Measurements from ENCODE around the gene WDR75.
"Not testable (repeated sequence)": the region's sequence is repeated elsewhere in the genome, so short reads cannot be mapped to it uniquely, and the experiment has no call there.

DNA sequence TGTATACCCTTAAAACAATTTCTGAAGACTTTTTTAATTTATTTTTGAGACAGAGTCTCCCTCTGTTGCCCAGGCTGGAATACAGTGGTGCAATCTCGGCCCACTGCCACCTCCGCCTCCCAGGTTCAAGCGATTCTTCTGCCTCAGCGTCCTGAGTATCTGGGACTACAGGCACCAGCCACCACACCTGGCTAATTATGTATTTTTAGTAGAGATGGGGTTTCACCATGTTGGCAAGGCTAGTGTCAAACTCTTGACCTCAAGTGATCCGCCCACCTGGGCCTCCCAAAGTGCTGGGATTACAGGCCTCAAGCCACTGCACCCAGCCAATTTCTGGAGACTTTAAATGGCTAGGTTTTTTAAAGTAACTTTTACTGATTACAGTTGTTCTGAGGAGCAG is 37.0 kb downstream of the WDR75 start:
- TF ChIP-seq POLR2AphosphoS5, POLR2A, EP300 (IDR thresholded peaks at IDR 0.05): not testable (repeated sequence)
- TF ChIP-seq, protein P1, sequence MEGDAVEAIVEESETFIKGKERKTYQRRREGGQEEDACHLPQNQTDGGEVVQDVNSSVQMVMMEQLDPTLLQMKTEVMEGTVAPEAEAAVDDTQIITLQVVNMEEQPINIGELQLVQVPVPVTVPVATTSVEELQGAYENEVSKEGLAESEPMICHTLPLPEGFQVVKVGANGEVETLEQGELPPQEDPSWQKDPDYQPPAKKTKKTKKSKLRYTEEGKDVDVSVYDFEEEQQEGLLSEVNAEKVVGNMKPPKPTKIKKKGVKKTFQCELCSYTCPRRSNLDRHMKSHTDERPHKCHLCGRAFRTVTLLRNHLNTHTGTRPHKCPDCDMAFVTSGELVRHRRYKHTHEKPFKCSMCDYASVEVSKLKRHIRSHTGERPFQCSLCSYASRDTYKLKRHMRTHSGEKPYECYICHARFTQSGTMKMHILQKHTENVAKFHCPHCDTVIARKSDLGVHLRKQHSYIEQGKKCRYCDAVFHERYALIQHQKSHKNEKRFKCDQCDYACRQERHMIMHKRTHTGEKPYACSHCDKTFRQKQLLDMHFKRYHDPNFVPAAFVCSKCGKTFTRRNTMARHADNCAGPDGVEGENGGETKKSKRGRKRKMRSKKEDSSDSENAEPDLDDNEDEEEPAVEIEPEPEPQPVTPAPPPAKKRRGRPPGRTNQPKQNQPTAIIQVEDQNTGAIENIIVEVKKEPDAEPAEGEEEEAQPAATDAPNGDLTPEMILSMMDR (IDR thresholded peaks at IDR 0.05), result not testable (repeated sequence)

Data from suprapubic skin (tissue), 4 donors.